Epithelial cell of esophagus (primary cell): ENCODE results near the gene CD83.
"Not testable (repeated sequence)": the region's sequence is repeated elsewhere in the genome, so short reads cannot be mapped to it uniquely, and the experiment has no call there.

Source experiments
- DNase-seq: peaks from one replicate; pipeline ENCODE4 v3.0.0; 2010; ENCODE audit warnings: low read depth
- H3K4me3 ChIP-seq: 2 replicates; pipeline ENCODE4 v1.5.1; 2011; ENCODE audit warnings: mild to moderate bottlenecking, low read length, control low read depth
- CTCF ChIP-seq: IDR thresholded peaks from 2 replicates; pipeline ENCODE4 v1.5.1; 2011; ENCODE audit warnings: low read depth, mild to moderate bottlenecking, low read length, control low read depth, inconsistent platforms; ENCODE audit not compliant: insufficient read depth; ENCODE audit errors: missing control alignments

CD83 gene

GRCh38 chr6:14117158-14118090, at the start of gene CD83:
CD83 (plus strand) TSS chr6:14117772; CDS start chr6:14117812, 40 bp downstream.
- H3K4me3 ChIP-seq: peak within 1 kb of the TSS; percentile 63
- no peak for TF ChIP-seq CTCF
- DNase-seq: peak; percentile 67

- H3K4me3 ChIP-seq: no peak overlapping the region
- peak; percentile 61 for DNase-seq
- no peak for TF ChIP-seq CTCF
These were observed 49.4 kb upstream of the CD83 start for GRCh38 chr6:14068133-14068532.

GRCh38 chr6:14068623-14069022, 48.9 kb upstream of the CD83 start:
- no peak overlapping the region for H3K4me3 ChIP-seq
- DNase-seq: no peak
- no peak for TF ChIP-seq CTCF

- no peak for TF ChIP-seq CTCF
- no peak overlapping the region for H3K4me3 ChIP-seq
- no peak for DNase-seq
These were observed 47.1 kb upstream of the CD83 start for GRCh38 chr6:14070457-14070856.

GRCh38 chr6:14072084-14072483, 45.5 kb upstream of the CD83 start:
- peak; percentile 19 for DNase-seq
- TF ChIP-seq CTCF: no peak
- H3K4me3 ChIP-seq: no peak overlapping the region

DNA sequence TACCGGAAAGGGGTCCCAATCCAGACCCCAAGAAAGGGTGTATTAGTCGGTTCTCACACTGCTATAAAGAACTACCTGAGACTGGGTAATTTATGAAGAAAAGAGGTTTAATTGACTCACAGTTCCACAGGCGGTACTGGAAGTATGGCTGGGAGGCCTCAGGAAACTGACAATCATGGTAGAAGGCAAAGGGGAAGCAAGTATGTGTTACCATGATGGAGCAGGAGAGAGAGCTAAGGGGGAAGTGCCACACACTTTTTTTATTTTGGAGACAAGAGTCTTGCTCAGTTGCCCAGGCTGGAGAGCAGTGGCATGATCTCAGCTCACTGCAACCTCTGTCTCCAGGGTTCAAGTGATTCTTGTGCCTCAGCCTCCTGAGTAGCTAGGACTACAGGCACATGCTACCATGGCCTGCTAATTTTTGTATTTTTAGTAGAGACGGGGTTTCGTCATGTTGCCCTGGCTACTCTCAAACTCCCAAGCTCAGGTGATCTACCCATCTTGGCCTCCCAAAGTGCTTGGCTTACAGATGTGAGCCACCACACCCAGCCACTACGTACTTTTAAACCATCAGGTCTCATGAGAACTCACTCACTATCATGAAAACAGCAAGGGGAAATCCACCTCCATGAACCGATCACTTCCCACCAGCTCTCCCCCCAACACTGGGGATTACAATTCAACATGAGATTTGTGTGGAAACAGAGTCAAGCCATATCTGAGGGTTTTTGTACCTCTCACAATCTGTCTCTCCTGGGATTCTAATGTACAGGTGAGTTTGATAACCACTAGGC, 43.8 kb upstream of the CD83 start:
- DNase-seq, H3K4me3 ChIP-seq: not testable (repeated sequence)

GRCh38 chr6:14074476-14075094, 43.0 kb upstream of the CD83 start:
- no peak for DNase-seq
- H3K4me3 ChIP-seq: no peak overlapping the region
- TF ChIP-seq CTCF: no peak
